ENCODE measurements around the gene ATG14. TPM values are rescaled to one million over a fixed set of nuclear protein-coding genes. Genes with fewer than 3 reads are reported as not detected.
"Not testable (repeated sequence)": the region's sequence is repeated elsewhere in the genome, so short reads cannot be mapped to it uniquely, and the experiment has no call there.

ATG14 gene
- polyA plus RNA-seq, 1 donor, result 15.1 TPM

GRCh38 chr14:55351111-55351510 lies 60.5 kb downstream of the ATG14 start:
- no peak for DNase-seq (ENCODE audit: low read depth)

GRCh38 chr14:55350461-55350860 lies 61.2 kb downstream of the ATG14 start:
- DNase-seq (ENCODE audit: low read depth), result no peak

GRCh38 chr14:55349565-55349964 lies 62.1 kb downstream of the ATG14 start:
- no peak for DNase-seq (ENCODE audit: low read depth)

- no peak for DNase-seq (ENCODE audit: low read depth)
Measured at GRCh38 chr14:55348766-55349453, 62.7 kb downstream of the ATG14 start.

- DNase-seq (ENCODE audit: low read depth), result no peak
Measured at GRCh38 chr14:55347748-55348147, 63.9 kb downstream of the ATG14 start.

GRCh38 chr14:55347040-55347439 lies 64.6 kb downstream of the ATG14 start:
- no peak for DNase-seq (ENCODE audit: low read depth)

GRCh38 chr14:55344582-55345163 lies 67.0 kb downstream of the ATG14 start:
- not testable (repeated sequence) for DNase-seq (ENCODE audit: low read depth)

- DNase-seq (ENCODE audit: low read depth), result no peak
Measured at GRCh38 chr14:55341781-55342180, 69.8 kb downstream of the ATG14 start.

GRCh38 chr14:55340482-55340881 lies 71.1 kb downstream of the ATG14 start:
- no peak for DNase-seq (ENCODE audit: low read depth)

- no peak for DNase-seq (ENCODE audit: low read depth)
Measured at GRCh38 chr14:55339770-55340169, 71.9 kb downstream of the ATG14 start.

- no peak for DNase-seq (ENCODE audit: low read depth)
Measured at GRCh38 chr14:55336691-55337090, 74.9 kb downstream of the ATG14 start.

GRCh38 chr14:55336162-55336561 lies 75.5 kb downstream of the ATG14 start:
- no peak for DNase-seq (ENCODE audit: low read depth)

GRCh38 chr14:55333711-55334485 lies 77.7 kb downstream of the ATG14 start:
- DNase-seq (ENCODE audit: low read depth), result no peak

GRCh38 chr14:55332654-55333570 lies 78.7 kb downstream of the ATG14 start:
- DNase-seq (ENCODE audit: low read depth), result no peak

GRCh38 chr14:55329999-55330710 lies 81.5 kb downstream of the ATG14 start:
- DNase-seq (ENCODE audit: low read depth), result no peak

GRCh38 chr14:55328317-55328716 lies 83.3 kb downstream of the ATG14 start:
- no peak for DNase-seq (ENCODE audit: low read depth)

- DNase-seq (ENCODE audit: low read depth), result no peak
Measured at GRCh38 chr14:55327179-55327578, 84.5 kb downstream of the ATG14 start.

GRCh38 chr14:55324812-55325211 lies 86.8 kb downstream of the ATG14 start:
- no peak for DNase-seq (ENCODE audit: low read depth)

- DNase-seq (ENCODE audit: low read depth), result no peak
Measured at GRCh38 chr14:55323910-55324309, 87.7 kb downstream of the ATG14 start.

GRCh38 chr14:55318694-55319093 lies 92.9 kb downstream of the ATG14 start:
- no peak for DNase-seq (ENCODE audit: low read depth)
